Stimulated activated CD4-positive, alpha-beta T cell treated with anti-CD3 and anti-CD28 coated beads, Interleukin-4, amount 100 ng/mL, for 24 hours (primary cell): ENCODE data around the gene STAT4.

Experiments
- DNase-seq: peaks from one replicate; pipeline ENCODE4 v3.0.0-alpha.2; 2020

Gene STAT4

DNA sequence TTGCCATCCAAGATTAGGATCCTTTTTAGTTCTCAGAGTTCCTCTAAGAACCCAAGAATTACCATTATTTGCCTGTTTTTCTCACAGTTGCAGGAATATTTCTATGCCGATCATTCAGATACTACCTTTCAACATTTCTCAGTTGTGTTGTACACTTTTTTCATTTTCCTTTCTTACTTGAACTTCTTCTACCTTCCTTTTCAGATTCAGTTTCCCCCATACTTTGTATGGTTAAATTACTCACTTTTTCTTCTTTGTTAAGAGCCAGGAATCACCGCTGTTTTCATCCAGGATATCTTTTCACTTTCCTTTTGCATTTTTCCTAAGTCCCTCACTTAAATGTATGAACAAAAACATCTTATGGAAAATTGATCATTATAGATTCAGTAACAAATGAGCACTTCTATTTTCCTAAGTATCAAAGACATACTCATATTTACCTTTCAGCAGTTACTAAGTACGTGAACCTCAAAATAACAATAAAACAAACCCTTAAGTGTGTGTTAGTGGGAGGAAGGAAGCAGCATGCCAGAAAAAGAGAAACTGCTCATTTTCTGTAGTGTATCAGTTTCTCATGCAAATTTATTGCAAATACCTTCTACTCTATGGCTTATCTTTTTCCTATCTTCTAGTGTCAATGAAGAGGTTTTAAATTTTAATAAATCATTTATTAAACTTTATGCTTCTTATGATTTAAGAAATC lies 72.5 kb downstream of the STAT4 start:
- DNase-seq: no peak

DNA sequence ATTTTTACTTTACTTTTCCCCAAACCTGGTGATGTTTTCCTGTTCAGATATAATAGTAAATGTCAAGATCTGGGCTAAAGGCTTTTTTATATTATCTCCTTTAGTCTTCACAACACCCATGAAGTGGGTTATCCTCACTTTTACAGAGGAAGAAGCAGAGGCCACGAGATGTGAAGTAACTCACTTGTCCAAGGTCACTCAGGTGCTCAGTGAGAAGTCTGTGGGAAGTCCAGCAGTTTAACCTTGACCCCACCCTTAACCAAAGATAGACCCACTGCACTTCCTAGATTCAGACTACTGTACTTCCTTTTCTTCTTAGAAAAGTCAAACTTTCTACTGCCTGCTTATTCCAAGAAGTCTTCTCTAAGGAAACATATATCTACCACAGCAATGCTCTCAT lies 80.5 kb downstream of the STAT4 start:
- DNase-seq: no peak

DNA sequence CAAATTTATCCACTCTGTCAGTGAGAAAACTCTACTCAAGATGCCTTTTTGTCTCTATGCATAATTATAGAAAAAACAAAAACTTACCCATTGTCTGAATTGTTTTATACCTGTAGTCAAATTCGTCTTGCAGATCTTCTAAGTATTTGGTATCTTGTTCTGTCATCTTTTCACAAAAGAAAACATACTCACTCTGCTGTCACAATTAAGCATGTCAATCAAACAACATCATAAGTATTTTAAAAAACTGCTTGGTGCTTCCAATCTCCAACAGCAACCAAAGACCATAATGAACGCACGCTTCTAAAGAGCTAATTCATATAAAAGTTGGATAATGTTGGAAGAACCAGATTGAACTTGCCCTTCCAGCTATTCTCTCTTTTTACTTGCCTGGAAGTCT lies 81.2 kb downstream of the STAT4 start:
- no peak for DNase-seq

DNA sequence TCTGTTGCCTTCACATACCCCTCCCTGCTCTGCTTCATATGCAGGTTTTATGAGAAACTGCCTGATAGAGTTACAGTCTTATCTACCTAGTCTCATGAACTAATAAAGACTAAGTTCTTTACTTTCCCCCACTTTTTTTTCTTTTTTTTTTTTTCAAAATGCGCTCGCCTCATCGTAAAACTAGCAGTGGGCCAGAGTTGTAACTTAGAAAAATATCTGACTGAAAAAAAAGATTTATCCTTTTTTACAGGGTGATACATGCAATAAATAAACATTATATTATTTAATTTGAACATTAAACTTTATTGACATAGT lies 83.9 kb downstream of the STAT4 start:
- no peak for DNase-seq

DNA sequence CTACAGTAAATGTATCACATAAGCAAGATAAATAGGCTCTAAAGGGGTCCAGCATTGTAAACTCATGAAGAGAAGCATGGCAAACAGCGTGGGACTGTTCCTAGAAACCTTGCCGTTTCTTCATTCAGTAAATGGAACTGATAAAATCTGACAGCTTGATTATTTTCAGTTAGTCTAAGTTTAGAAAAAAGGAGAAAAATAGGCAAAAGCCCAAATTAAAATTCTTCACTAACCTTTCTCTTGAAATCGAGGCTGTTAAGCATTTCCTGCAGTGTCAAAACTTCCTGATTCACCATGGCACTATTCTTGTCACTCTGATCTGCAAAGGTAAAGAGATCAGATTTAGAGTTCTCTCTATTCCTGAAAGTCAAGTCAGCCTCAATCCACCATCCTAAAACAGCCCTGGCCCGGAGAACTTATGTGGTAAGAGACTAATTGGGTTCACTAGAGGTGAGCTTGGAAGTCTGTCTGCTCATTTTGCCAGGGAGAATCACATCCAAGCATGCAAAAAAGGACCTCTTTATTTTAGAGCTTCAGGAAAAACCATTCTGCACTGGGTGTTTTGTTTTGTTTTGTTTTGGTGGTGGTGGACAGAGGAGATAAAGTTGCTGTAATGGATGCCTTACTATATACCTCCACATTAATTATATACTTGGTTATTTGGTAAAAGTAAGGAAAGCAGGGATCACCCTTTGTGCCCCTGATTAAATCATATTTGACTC lies 84.4 kb downstream of the STAT4 start:
- no peak for DNase-seq

DNA sequence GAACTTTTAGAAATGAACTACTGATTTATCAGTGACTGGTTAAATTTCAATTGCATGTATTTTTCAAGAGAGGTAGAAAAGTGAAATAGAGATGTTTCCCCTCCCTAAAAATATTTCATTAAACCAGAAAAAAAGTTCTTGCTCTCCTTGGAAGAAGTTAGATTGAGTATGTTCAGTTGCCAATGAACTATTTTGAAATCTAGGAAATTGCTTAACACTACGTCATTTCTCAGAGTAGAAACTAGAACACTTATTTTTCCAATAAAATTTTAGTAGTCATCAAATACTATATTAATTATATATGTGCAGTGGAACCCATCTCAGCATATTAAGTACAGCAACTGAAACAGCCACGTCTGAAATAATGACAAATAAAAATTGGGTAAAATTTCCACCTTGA lies 85.0 kb downstream of the STAT4 start:
- no peak for DNase-seq

DNA sequence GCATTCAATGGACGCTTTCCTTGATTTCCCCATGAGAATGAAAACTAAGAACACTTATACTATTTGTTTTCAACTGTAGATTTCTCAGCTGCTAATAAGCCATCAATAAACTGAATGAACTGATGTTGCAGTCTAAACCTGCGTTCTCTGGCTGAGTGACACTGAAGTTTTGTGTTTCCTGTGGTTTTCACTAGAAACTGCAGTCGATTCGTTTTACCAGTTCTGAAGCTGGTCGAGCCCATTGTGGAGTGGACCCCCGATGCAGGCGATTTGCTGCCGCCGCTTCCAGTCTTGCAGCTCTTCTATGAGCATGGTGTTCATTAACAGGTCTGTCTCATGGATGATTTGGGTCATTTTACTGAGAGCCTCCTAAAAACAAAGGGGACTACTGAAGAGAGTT lies 86.2 kb downstream of the STAT4 start:
- DNase-seq: peak; percentile 28

DNA sequence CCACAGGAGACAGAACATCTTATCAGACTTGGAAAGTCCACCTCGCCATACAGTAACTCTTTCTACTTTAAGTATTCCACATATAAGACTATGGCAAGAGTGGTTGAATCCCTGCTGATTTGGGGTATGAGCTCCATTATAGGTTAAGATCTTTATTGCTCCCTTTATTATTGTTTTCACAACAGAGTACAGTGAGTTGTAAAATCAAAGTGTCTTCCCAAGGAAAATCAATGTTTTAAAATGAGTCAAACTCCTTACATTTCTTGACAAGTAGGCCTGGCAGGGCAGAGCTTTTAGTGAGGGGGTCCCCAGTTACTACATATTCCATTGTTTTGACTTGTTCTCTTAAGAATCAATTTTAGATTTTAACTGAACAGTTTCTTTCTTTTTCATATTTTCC lies 87.2 kb downstream of the STAT4 start:
- no peak for DNase-seq

DNA sequence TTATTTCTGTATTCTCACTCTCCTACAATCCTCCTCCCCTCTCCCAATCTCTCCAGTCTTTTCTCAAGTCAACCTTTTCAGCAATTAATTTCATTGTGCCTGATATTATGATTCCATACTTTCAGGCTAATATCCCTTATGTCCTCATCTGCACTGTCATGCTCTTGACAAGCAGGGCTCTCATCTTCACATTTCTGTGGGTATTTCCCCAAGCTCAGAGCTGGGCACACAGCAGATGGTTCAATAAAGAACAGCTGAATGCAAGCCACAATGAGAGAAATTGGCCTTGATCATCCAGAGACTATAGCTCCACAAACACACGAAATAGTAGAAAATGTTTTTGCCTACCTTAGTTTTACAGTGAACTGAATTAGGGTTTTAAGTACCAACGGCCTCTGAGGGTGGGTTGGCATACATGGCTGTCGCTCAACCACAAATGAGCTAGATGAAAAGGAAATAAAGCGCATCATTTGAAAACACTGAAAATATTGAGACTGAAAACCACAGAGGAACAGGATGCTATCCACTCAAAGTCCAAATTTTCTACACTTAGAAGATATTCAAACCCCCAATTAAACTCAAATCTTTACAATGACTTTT lies 89.3 kb downstream of the STAT4 start:
- DNase-seq: no peak

DNA sequence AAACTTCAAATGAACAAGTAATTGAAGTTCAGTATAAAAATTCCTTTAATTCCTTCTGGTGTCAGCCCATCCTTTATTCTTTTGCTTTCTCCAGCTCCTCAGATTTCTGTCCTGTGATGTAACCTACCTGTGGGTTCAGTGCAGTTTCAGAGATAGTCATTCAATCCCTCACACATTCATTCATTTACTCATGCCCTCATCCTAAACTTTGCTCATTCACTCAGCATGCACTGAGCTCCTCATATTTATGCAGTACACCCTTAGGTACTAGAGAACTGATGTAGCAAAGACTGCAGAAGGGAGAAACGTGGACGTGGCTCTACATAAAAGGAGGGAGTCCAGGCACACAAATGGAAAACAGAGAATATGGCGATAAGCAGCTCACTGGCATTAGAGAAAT lies 91.5 kb downstream of the STAT4 start:
- DNase-seq: no peak

DNA sequence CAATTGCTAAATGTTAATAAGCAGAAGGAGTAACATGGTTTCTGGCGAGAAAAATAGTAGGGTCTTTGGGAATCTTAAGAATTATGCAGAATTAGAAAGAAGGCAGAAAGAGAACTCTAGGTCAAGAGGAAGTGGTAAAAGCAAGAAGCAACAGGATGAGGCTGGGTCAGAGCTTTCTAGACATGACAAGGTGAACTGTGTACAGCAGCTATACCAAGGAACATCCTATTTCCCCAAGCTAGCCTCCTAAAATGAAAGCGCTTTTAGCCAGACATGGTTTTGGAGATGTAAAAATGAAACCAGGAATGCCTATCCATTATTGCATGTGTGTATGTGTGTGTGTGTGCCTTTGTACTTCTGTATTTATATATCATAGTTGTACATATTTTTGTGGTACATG lies 94.6 kb downstream of the STAT4 start:
- DNase-seq: no peak

DNA sequence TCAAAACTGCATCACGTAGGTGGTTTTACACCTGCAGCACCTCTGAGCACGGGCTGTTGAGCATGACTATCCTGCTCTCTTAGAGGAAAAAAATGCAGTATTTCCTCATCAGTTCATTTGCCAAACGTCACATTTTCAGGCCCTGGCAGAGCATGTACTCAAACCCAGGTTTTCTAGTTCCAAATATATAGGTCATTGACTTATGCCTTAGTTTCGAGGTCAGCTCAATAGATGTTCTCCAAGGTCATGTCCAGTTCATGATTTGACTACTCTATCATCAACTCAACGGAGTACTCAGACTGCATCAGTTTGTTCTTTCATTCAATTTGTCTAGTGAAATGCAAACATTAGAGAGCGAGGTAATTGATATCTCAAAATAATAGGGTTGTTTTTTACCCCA lies 97.5 kb downstream of the STAT4 start:
- no peak for DNase-seq

DNA sequence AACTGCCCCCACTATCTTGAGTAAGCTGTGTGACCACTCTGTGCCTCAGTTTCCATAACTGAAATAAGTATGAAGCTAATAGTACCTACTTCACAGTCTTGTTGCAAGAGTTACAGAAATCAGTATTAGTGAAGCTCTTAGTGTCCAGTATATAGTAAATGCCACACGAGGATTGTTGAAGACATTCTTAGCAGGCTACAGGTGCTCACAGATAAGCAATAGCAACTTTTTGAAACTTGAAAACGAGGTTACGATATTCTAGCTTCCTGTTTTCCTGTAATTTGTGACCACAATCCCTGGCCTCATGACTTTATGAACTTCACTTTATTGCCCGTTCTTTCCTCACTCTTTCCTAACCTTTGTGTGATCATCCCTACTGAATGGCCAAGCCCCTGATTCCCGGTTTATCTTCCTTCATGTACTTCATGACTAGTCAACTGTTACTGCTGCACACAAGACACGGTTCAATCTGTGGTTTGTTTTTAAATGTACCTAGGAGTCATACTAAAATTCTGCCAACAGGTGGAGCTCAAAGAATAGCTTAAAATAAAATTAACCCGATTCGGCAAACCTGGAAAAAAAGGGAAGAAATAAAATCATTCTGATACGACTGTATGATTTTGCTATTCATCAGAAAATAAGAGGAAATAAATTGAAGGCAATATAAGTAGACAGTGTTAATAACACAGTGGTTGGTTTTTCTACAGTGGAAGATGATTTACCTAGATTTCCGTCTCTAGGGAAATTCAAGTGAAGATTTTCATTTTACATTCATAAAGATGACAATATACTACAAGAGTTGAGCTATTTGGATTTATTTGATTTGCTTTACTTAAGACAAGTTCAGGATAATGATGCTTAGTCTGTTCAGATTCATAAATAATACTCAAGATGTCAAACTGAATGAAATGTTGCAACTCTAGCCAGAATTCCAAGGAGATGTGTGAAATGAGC lies 98.7 kb downstream of the STAT4 start:
- peak; percentile 38 for DNase-seq

DNA sequence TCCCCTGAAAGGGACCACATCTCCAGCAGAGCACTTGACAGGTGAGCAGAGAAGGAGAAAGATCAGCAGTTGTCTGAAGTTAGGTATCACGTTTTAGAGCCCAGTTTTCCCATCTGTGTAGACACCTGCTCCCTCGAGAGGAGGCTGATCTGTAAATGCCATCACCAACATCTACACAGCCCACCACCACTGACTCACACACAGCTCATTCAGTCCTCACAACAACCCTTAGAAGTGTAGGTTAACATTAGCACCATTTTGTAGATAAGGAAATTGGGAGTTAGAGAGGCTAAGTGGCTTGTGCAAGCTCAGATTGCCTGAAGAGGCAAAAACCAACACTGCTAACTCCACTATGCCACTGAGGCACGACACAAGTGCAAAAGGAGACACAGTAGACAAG lies 99.6 kb downstream of the STAT4 start:
- no peak for DNase-seq

DNA sequence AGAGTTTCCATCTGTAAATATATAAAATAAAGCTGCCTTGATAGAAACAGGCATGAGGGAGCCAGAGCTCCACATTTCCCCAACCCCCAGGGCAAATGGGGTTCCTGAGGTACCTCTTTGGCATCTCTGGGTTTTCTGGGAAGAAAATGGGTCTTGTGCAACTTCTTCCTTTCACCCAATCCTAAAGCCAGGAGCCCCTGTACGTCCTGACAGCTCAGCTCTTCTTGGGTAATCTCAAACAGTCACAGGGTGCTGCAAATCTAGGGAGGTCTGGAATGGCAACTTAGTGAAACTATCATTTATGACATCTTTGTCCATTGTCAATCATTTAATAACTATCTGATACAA lies 100.2 kb downstream of the STAT4 start:
- no peak for DNase-seq

DNA sequence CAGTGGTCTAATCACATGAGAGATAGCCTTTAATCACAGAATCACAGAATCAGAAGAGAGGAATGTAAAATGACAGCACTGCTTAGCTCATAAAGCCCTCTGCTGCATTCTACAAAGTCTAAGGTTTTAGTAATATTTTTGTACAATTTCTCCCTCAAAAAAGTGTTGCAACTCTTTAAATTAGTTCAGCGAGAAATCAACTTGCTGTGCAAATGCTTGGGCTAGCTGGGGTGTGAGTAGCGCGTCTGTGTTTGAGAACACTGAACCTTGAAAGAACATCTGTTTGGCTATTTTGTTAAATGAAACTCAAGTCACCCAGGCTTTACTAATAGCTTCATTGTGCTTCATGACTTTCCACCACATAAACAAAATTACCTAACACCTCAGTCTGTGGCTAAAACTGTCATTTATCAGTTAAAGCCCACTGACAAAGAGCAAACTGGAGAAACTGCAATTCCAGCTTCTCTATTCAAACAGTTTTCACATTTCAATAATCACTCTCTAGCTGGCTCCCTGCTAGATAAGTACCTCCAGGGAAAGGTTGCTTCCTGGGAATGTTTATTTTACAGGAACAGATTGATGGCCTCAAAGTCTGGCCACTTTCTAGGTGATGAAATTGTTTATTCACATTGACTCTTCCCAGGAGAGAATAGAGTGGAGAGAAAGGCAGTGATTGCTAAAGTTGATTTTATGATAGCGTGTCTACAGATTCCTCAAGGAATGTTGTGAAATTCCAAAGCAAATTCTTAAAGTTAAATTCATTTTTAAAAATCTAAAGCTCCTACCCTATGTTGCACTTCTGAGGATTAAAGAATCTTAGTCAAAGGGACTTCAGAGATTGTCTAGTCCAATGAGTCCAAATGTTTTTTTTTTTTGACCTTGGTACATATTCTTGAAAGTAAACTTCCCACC lies 100.8 kb downstream of the STAT4 start:
- DNase-seq: no peak

DNA sequence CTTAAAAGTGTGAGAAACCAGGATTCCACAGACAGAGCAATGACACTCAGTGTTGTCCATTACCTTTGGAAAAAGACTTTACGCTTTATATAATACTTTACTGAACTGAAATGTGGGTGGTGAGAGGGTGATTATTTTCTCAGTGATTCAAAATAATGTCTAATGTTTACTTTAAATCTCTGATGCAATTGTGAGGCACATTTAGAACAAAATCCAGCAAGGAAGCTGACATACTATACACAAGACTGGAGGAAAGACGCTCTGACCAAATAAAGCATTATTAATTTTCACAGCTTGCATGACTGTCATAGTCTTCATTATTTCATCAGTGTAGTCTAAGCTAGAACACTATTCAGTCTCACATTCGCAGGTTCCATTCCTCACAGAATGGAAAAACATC lies 102.7 kb downstream of the STAT4 start:
- no peak for DNase-seq

DNA sequence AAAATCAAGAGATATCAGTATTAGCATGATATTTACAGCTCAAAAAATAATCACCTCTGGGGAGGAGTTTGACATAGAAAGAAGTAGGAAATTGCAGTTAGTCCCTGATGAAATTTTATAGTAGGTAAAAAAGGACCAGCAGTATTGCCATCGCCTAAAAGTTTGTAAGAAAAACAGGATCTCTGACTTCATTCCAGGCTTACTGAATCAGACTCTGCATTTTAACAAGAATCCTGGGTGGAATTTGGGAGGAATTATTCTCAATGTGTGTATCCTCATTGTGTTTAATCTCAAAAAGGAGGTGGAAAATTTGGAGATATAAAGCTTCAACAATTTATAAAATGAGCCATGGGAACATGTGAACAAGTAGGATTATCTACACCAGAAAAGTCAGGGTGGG lies 105.7 kb downstream of the STAT4 start:
- DNase-seq: no peak

DNA sequence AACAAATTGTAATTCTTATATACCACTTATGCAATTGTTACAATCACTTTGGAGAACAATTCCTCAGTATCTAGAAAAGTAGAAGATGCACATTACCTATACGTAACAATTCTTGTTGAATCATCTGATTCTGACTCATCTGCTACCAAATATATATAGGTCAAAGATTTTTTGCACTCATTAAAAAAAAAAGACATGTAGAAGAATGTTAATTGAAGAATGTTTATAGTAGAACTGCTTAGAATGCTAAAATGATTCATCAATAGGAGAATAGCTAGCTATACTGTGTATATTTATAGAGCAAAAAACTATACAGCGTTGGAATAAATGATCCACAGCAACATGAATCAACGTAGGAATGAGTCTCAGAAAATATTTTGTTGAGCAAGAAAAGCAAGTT lies 107.4 kb downstream of the STAT4 start:
- no peak for DNase-seq

DNA sequence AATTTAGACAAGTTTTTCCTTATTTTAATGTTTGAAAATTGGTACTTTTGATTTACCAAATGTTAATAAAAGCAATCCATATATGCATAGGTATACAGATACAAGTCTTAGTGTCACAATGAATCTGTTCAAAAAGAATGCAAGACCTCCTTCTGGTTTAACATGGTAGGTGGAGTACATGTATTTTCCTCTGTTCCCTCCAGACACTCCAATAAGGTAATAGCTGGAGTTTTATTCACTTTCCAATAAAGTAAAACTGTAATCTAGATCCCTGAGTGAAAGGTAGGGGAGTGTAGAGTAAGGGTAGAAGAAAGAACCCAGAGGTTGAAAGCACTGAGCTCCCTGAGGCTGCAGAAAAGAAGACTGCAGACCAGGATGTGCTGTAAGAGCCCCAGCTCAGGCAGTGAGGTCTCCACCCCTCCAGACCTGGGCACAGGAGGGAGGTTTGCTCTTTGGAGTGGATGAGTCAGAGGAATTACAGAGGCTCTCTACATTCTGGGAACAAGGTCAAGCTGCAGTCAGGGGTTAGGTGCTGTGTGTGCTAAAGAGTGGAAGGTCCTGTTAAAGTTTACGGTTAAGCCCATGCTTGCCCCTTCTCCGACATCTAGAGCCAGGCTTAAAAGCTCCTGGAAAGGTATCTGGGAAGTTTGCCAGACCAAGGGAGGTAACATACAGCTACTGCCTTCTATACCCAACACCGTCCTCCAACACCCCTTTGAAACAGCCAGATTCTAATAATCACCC lies 109.2 kb downstream of the STAT4 start:
- no peak for DNase-seq

DNA sequence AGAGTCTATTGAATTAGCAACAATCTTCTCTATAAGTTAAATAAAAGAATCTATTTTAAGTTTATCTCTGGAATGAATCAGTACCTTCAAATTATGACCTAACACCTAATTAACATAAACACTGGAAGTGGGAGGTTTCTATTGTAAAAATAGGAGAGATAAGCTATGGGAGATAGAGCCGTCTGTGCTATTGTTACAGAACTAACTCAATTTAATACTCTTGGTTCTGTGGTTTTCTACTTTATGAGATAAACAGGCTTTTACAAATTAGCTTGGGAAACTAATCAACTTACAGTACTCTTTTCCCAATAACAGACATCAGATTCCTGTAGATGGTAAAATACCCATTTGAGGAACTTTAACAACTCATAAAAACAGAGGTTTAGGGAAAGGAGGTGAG lies 111.2 kb downstream of the STAT4 start:
- no peak for DNase-seq

DNA sequence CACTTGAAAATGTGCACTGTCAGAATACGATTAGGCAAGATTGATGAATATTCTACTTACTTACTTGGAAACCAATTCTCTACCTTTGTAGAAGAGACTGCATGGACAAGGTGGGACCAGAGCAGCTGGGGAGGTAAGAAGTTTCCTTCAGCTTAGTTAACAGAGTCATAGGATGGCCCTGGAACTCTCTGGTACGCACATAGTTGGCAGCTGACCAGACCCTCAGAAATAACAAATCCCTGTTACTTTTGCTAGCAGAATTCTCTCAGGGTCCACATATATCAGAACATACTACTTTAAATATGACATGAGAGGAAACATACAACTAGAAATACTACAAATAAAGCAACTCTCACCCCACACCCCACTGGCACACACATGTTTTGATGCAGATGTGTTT lies 112.1 kb downstream of the STAT4 start:
- DNase-seq: no peak
